ENCODE measurements around the gene GNAI3. TPM values are rescaled to one million over a fixed set of nuclear protein-coding genes. Genes with fewer than 3 reads are reported as not detected.
A peak's percentile ranks its signal among the peaks of the same experiment; 100 is the strongest.

The GNAI3 gene
- total RNA-seq, 2 experiments from 2014 or later, result 5.1 to 5.4 TPM

DNA sequence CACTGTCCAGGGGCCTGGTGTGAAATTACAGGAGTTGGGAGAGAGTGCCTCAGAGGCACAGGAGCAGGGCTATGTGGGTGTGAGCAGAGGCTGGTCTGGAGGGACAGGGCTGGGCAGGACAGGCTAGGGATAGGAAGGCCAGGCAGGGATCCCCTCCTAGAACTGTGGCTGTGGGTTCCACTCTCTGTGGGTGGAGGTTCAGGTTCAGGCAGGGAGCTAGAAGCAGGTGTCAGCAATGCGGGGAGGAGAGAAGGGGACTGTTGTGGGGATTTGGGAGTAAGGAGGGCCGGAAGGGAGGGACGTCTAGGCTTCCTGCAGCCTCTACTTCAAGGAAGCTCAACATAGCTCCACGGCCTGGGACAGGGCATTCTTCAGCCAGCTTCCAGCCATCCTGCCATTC, 17.0 kb upstream of the GNAI3 start:
- no peaks in the 10 kb centered on the region for H3K27me3 Mint-ChIP-seq
- Histone ChIP-seq H3K4me3 (ENCODE audit: low read length) (no peak overlapping the region), H3K27me3 (ENCODE audit: control insufficient read depth in 1 of 2, insufficient read depth in 2 of 2, low read length in 2 of 2) (no peaks in the 10 kb centered on the region), H3K9me3 (ENCODE audit: control insufficient read depth in 1 of 2, insufficient read depth in 1 of 2, low read length in 2 of 2) (no peaks in the 10 kb centered on the region), H3K36me3 (ENCODE audit: insufficient read depth, low read length) (no peaks in the 10 kb centered on the region), H3K27ac (ENCODE audit: low read depth in 1 of 2, low read length in 2 of 2) (no peak overlapping the region), H3K4me1 (ENCODE audit: insufficient read depth, low read length) (peaks cover 35% of the 10 kb centered on the region)
- peak overlapping the region; percentile 35 for H3K27ac Mint-ChIP-seq
- intact Hi-C loops (cut with DNase I, micrococcal nuclease), result loop anchor here (1.0 to 5.0 kb wide), 3 partner anchors 14 to 704 kb away; partner anchors contain the start of gene PSMA5 (in 1 of the 2)
- no peaks in the 10 kb centered on the region for H3K36me3 Mint-ChIP-seq (ENCODE audit: low read depth)
- ATAC-seq (ENCODE audit: poor library complexity), result no peak
- TF ChIP-seq, protein P1, sequence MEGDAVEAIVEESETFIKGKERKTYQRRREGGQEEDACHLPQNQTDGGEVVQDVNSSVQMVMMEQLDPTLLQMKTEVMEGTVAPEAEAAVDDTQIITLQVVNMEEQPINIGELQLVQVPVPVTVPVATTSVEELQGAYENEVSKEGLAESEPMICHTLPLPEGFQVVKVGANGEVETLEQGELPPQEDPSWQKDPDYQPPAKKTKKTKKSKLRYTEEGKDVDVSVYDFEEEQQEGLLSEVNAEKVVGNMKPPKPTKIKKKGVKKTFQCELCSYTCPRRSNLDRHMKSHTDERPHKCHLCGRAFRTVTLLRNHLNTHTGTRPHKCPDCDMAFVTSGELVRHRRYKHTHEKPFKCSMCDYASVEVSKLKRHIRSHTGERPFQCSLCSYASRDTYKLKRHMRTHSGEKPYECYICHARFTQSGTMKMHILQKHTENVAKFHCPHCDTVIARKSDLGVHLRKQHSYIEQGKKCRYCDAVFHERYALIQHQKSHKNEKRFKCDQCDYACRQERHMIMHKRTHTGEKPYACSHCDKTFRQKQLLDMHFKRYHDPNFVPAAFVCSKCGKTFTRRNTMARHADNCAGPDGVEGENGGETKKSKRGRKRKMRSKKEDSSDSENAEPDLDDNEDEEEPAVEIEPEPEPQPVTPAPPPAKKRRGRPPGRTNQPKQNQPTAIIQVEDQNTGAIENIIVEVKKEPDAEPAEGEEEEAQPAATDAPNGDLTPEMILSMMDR (IDR thresholded peaks at IDR 0.05), result no peak
- CTCF ChIA-PET, result interaction anchor here (0.8 to 10.3 kb wide), 15 partner anchors 8 to 254 kb away, joined by 3 to 474 read pairs (median 9); partner anchors contain the start of genes AMIGO1, ATXN7L2, CYB561D1 and GNAI3
- DNase-seq, result peak in 2 of 14 experiments; percentile 8 to 24
- H3K4me1 Mint-ChIP-seq (ENCODE audit: low read depth), result peaks cover 35% of the 10 kb centered on the region
- POLR2A ChIA-PET, result interaction anchor here (1.0 to 8.8 kb wide), 7 partner anchors 16 to 292 kb away, joined by 3 to 318 read pairs (median 15); partner anchors contain the start of genes AMIGO1, ATXN7L2, CYB561D1 and GNAI3
- peak overlapping the region; percentile 23 for H3K4me3 Mint-ChIP-seq
- no peaks in the 10 kb centered on the region for H3K9me3 Mint-ChIP-seq

DNA sequence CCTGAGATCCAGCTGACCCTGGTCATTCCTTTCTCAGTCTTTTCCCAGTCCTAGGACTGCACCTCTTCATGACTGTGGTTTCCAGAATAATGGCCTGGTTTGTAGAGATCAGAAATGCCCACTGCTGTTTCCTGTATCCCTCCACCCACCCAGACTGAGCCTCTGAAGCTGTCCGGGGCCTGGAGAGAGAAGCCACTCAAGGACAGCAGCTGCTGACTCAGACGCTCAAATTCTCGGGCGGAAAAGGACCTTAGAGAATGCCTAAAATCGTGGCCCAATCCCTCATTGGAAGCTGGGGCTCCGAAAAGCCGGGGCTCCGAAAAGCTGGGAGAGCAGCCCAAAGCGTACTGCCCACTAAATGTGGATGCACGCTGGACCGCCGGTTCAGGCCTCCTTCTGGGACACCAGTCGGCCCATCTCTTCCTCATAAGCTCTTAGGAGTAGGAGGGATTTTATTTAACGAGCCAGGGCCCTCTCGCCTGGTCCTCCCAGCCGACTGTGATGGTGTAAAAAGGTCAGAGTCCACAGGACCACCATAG, 16.5 kb upstream of the GNAI3 start:
- Mint-ChIP-seq H3K4me1 (ENCODE audit: low read depth) (peaks cover 35% of the 10 kb centered on the region), H3K9me3 (no peaks in the 10 kb centered on the region), H3K27me3 (no peaks in the 10 kb centered on the region), H3K36me3 (ENCODE audit: low read depth) (no peaks in the 10 kb centered on the region), H3K27ac (peak overlapping the region; percentile 35), H3K4me3 (peak overlapping the region; percentile 84)
- DNase-seq (peak in 1 of 14 experiments; percentile 6), ATAC-seq (ENCODE audit: poor library complexity) (no peak)
- Histone ChIP-seq H3K36me3 (ENCODE audit: insufficient read depth, low read length) (no peaks in the 10 kb centered on the region), H3K9me3 (ENCODE audit: control insufficient read depth in 1 of 2, insufficient read depth in 1 of 2, low read length in 2 of 2) (no peaks in the 10 kb centered on the region), H3K4me3 (ENCODE audit: low read length) (peak overlapping the region; percentile 37), H3K27ac (ENCODE audit: low read depth in 1 of 2, low read length in 2 of 2) (no peak overlapping the region), H3K27me3 (ENCODE audit: control insufficient read depth in 1 of 2, insufficient read depth in 2 of 2, low read length in 2 of 2) (no peaks in the 10 kb centered on the region), H3K4me1 (ENCODE audit: insufficient read depth, low read length) (peaks cover 35% of the 10 kb centered on the region)
- intact Hi-C loops (cut with DNase I, micrococcal nuclease), result loop anchor here (1.0 to 5.0 kb wide), 11 partner anchors 15 to 705 kb away; partner anchors contain the start of genes PSMA5 (in 2 of the 2) and CYB561D1 (in 1 of the 2)
- TF ChIP-seq, protein P1 (IDR thresholded peaks at IDR 0.05), result no peak
- ChIA-PET POLR2A (interaction anchor here (0.6 to 8.8 kb wide), 10 partner anchors 8 to 292 kb away, joined by 3 to 318 read pairs (median 4); partner anchors contain the start of genes AMIGO1, ATXN7L2, CYB561D1 and GNAI3), CTCF (interaction anchor here (0.8 to 10.3 kb wide), 23 partner anchors 9 to 419 kb away, joined by 3 to 474 read pairs (median 7); partner anchors contain the start of genes AMIGO1, ATXN7L2, CYB561D1 and GNAI3)

DNA sequence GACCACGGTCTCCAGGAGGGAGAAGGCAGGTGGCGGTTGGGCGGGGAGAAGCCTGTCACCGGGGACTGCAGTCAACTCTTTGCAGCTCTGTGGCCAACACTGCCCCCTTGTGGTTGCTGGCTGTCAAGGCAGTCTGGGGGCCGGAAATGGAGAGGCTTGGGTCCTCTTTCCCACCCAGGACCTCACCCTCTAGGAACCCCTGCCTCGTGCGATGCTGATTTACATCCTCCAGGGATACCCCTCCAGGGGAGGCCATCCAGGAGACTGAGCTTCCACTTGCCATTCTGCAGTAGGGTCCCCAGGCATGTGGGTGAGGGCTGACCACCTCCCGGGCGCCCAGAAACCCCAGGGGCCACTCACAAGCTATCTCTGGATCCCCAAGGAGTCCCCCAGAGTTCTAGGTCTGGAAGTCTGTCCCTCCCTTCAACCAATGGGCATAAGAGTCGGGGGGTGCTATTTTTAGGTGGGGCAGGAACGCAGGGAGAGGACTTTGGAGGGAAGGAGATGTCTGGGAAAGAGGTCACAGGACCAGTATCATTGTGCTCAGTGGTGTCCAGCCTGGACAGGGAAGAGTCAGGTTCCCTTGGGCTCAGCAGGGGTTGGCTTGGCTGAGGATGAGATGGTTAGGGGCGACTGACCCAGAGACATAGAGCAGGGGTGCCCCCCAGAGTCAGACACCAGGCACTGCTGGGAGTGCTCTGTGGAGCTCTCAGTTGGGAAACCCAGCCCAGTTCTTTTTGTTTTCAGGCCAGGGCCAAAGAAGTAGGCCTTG, 15.9 kb upstream of the GNAI3 start:
- no peaks in the 10 kb centered on the region for H3K9me3 Mint-ChIP-seq
- TF ChIP-seq, protein P1 (IDR thresholded peaks at IDR 0.05), result peak; percentile 78
- peak overlapping the region; percentile 29 for H3K27ac Mint-ChIP-seq
- POLR2A ChIA-PET, result interaction anchor here (0.6 to 8.8 kb wide), 14 partner anchors 9 to 319 kb away, joined by 3 to 318 read pairs (median 3); partner anchors contain the start of genes AMIGO1, ATXN7L2, CYB561D1 and GNAI3
- H3K36me3 Mint-ChIP-seq (ENCODE audit: low read depth), result no peaks in the 10 kb centered on the region
- Histone ChIP-seq H3K4me1 (ENCODE audit: insufficient read depth, low read length) (peaks cover 35% of the 10 kb centered on the region), H3K27ac (ENCODE audit: low read depth in 1 of 2, low read length in 2 of 2) (no peak overlapping the region), H3K27me3 (ENCODE audit: control insufficient read depth in 1 of 2, insufficient read depth in 2 of 2, low read length in 2 of 2) (no peaks in the 10 kb centered on the region), H3K36me3 (ENCODE audit: insufficient read depth, low read length) (no peaks in the 10 kb centered on the region), H3K9me3 (ENCODE audit: control insufficient read depth in 1 of 2, insufficient read depth in 1 of 2, low read length in 2 of 2) (no peaks in the 10 kb centered on the region), H3K4me3 (ENCODE audit: low read length) (peak overlapping the region; percentile 37)
- intact Hi-C loops (cut with DNase I, micrococcal nuclease), result loop anchor here (1.0 to 5.0 kb wide), 11 partner anchors 30 to 705 kb away; partner anchors contain the start of genes PSMA5 (in 2 of the 2) and CYB561D1 (in 1 of the 2)
- no peaks in the 10 kb centered on the region for H3K27me3 Mint-ChIP-seq
- peak overlapping the region; percentile 84 for H3K4me3 Mint-ChIP-seq
- peaks cover 35% of the 10 kb centered on the region for H3K4me1 Mint-ChIP-seq (ENCODE audit: low read depth)
- ATAC-seq (ENCODE audit: poor library complexity), result peak; percentile 92
- CTCF ChIA-PET, result interaction anchor here (0.5 to 10.3 kb wide), 39 partner anchors 9 to 919 kb away, joined by 3 to 474 read pairs (median 4); partner anchors contain the start of genes AHCYL1, AMIGO1, ATXN7L2 and CYB561D1
- peak; percentile 83 to 95 (median 92) for DNase-seq
